ENCODE measurements around the gene RASSF1. TPM values are rescaled to one million over a fixed set of nuclear protein-coding genes. Genes with fewer than 3 reads are reported as not detected.

The RASSF1 gene
- total RNA-seq, 2 experiments from 2014 or later, result 33.0 to 36.0 TPM

DNA sequence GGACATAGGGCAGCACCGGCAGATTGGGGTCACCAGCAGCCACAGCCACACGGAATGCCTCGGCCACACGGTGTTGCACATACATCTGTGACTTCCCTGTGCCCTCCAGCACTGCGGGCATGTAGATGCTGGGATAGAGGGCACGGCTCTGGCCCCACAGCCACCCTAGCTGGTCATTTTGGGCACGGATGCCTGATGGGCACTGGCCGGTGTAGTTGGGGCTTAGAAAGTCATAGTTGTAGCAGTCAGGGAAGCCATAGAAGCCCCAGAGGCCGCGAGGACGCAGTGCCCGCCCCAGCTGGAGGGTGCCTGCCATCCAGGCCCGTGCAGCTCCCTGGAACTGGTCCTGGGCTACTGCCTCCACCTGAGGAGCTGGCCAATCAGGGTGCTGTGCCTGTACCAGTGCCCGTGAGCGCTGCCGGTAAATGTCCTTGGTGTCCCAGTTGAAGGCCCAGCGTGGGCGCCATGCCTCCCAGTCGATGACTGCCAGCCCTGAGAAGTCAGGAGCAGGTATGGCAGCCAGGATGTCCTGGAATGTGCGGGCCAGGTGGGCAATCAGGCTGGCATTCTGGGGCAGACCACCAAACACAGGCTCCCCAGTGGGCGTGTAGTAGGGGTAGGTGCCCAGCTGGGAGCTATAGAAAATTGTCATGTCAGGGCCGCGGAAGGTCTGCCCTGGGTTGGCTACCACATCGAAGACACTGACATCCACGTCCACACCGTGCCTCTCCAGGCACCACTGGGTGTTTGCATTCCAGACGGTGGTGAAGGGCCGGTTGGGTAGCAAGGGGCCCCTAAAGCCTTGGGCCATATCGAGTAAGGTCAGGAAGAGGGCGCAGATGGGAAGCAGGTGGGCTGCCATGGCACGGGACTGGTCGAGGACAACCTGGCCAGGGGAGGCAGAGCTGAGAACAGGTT, 38.3 kb downstream of the RASSF1 start:
- 0 out of 2 replicates have a peak, but pooled peaks cover 3% of the 10 kb centered on the region for H3K9me3 ChIP-seq (ENCODE audit: low read length)
- intact Hi-C loops (cut with micrococcal nuclease; ENCODE audit: unreplicated experiment), result no loop called here
- no peak overlapping the region for H2AFZ ChIP-seq (ENCODE audit: low read length)
- ChIA-PET CTCF (ENCODE audit: unreplicated experiment) (no interaction called here), POLR2A (no interaction called here)
- peaks cover 19% of the 10 kb centered on the region for H3K4me1 ChIP-seq (ENCODE audit: insufficient read depth, low read length, poor library complexity, severe bottlenecking)
- H3K4me3 ChIP-seq (ENCODE audit: low read depth, low read length, poor library complexity, severe bottlenecking), result no peak overlapping the region
- no peak overlapping the region for H3K4me2 ChIP-seq (ENCODE audit: low read length)
- no TSS peak for BruUV-seq (replicated peaks)
- no peaks in the 10 kb centered on the region for H3K79me2 ChIP-seq (ENCODE audit: insufficient read depth, low read depth, low read length)
- no peaks in the 10 kb centered on the region for H3K9me2 ChIP-seq (ENCODE audit: insufficient read depth, low read length)
- TF ChIP-seq, protein P1, sequence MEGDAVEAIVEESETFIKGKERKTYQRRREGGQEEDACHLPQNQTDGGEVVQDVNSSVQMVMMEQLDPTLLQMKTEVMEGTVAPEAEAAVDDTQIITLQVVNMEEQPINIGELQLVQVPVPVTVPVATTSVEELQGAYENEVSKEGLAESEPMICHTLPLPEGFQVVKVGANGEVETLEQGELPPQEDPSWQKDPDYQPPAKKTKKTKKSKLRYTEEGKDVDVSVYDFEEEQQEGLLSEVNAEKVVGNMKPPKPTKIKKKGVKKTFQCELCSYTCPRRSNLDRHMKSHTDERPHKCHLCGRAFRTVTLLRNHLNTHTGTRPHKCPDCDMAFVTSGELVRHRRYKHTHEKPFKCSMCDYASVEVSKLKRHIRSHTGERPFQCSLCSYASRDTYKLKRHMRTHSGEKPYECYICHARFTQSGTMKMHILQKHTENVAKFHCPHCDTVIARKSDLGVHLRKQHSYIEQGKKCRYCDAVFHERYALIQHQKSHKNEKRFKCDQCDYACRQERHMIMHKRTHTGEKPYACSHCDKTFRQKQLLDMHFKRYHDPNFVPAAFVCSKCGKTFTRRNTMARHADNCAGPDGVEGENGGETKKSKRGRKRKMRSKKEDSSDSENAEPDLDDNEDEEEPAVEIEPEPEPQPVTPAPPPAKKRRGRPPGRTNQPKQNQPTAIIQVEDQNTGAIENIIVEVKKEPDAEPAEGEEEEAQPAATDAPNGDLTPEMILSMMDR (conservative IDR thresholded peaks at IDR 0.05; ENCODE audit: low read length), result no peak
- no peak for DNase-seq (ENCODE audit: low spot score)
- H3K27ac ChIP-seq (ENCODE audit: low read depth, low read length, poor library complexity, severe bottlenecking), result no peak overlapping the region
- no peaks in the 10 kb centered on the region for H3K36me3 ChIP-seq (ENCODE audit: insufficient read depth, low read length)
- H4K20me1 ChIP-seq (ENCODE audit: insufficient read depth, low read length), result no peaks in the 10 kb centered on the region

- intact Hi-C loops (cut with micrococcal nuclease; ENCODE audit: unreplicated experiment), result no loop called here
- H3K36me3 ChIP-seq (ENCODE audit: insufficient read depth, low read length), result no peaks in the 10 kb centered on the region
- TF ChIP-seq, protein P1 (conservative IDR thresholded peaks at IDR 0.05; ENCODE audit: low read length), result no peak
- DNase-seq (ENCODE audit: low spot score), result no peak
- H3K4me2 ChIP-seq (ENCODE audit: low read length), result peak overlapping the region; percentile 73; the same call in 1 of the 2 replicates
- peaks cover 19% of the 10 kb centered on the region for H3K4me1 ChIP-seq (ENCODE audit: insufficient read depth, low read length, poor library complexity, severe bottlenecking)
- no peaks in the 10 kb centered on the region for H3K79me2 ChIP-seq (ENCODE audit: insufficient read depth, low read depth, low read length)
- ChIA-PET CTCF (ENCODE audit: unreplicated experiment) (interaction anchor here (0.6 kb wide), 2 partner anchors 67 to 106 kb away, joined by 3 read pairs; no protein-coding TSS in a partner anchor), POLR2A (no interaction called here)
- no peaks in the 10 kb centered on the region for H3K9me3 ChIP-seq (ENCODE audit: low read length)
- H4K20me1 ChIP-seq (ENCODE audit: insufficient read depth, low read length), result no peaks in the 10 kb centered on the region
- no peak overlapping the region for H2AFZ ChIP-seq (ENCODE audit: low read length)
- no TSS peak for BruUV-seq (replicated peaks)
- H3K27ac ChIP-seq (ENCODE audit: low read depth, low read length, poor library complexity, severe bottlenecking), result no peak overlapping the region
- H3K4me3 ChIP-seq (ENCODE audit: low read depth, low read length, poor library complexity, severe bottlenecking), result peak overlapping the region; percentile 78
- H3K9me2 ChIP-seq (ENCODE audit: insufficient read depth, low read length), result no peaks in the 10 kb centered on the region
Observed at GRCh38 chr3:50300681-50301254, 39.9 kb downstream of the RASSF1 start.
